ENCODE results near the gene ABLIM1. TPM values are rescaled to one million over a fixed set of nuclear protein-coding genes. Genes with fewer than 3 reads are reported as not detected.

The ABLIM1 gene
- total RNA-seq, 1 donor from 2014 or later, result 103 TPM

GRCh38 chr10:114521255-114521654 lies 136.8 kb downstream of the ABLIM1 start:
- no peak for DNase-seq (ENCODE audit: low spot score)

GRCh38 chr10:114520453-114520852 lies 137.6 kb downstream of the ABLIM1 start:
- no peak for DNase-seq (ENCODE audit: low spot score)

GRCh38 chr10:114519756-114520293 lies 138.2 kb downstream of the ABLIM1 start:
- DNase-seq (ENCODE audit: low spot score), result no peak

GRCh38 chr10:114519306-114519669 lies 138.8 kb downstream of the ABLIM1 start:
- no peak for DNase-seq (ENCODE audit: low spot score)

GRCh38 chr10:114518401-114519305 lies 139.4 kb downstream of the ABLIM1 start:
- no peak for DNase-seq (ENCODE audit: low spot score)

- DNase-seq (ENCODE audit: low spot score), result no peak
These were observed 140.5 kb downstream of the ABLIM1 start for GRCh38 chr10:114517368-114518250.

GRCh38 chr10:114516356-114516755 lies 141.7 kb downstream of the ABLIM1 start:
- no peak for DNase-seq (ENCODE audit: low spot score)

GRCh38 chr10:114515298-114515914 lies 142.7 kb downstream of the ABLIM1 start:
- DNase-seq (ENCODE audit: low spot score), result no peak

GRCh38 chr10:114513381-114513792 lies 144.7 kb downstream of the ABLIM1 start:
- DNase-seq (ENCODE audit: low spot score), result no peak

GRCh38 chr10:114511881-114512280 lies 146.2 kb downstream of the ABLIM1 start:
- no peak for DNase-seq (ENCODE audit: low spot score)

GRCh38 chr10:114508376-114508775 lies 149.7 kb downstream of the ABLIM1 start:
- no peak for DNase-seq (ENCODE audit: low spot score)

GRCh38 chr10:114507449-114507848 lies 150.6 kb downstream of the ABLIM1 start:
- DNase-seq (ENCODE audit: low spot score), result no peak

GRCh38 chr10:114506871-114507385 lies 151.1 kb downstream of the ABLIM1 start:
- DNase-seq (ENCODE audit: low spot score), result no peak

- no peak for DNase-seq (ENCODE audit: low spot score)
These were observed 153.1 kb downstream of the ABLIM1 start for GRCh38 chr10:114504769-114505579.

- DNase-seq (ENCODE audit: low spot score), result no peak
These were observed 156.0 kb downstream of the ABLIM1 start for GRCh38 chr10:114502074-114502473.

- DNase-seq (ENCODE audit: low spot score), result no peak
These were observed 156.4 kb downstream of the ABLIM1 start for GRCh38 chr10:114501650-114502049.

- no peak for DNase-seq (ENCODE audit: low spot score)
These were observed 157.4 kb downstream of the ABLIM1 start for GRCh38 chr10:114500643-114501042.

- no peak for DNase-seq (ENCODE audit: low spot score)
These were observed 158.4 kb downstream of the ABLIM1 start for GRCh38 chr10:114499630-114500190.

GRCh38 chr10:114499116-114499515 lies 159.0 kb downstream of the ABLIM1 start:
- no peak for DNase-seq (ENCODE audit: low spot score)
